Measurements from ENCODE around the gene UBAP2L. TPM values are rescaled to one million over a fixed set of nuclear protein-coding genes. Genes with fewer than 3 reads are reported as not detected.

Gene UBAP2L
- total and polyA plus RNA-seq, 9 of the 15 experiments (the other 6 are each of a cell fraction or from before 2014, with no cell fraction given) = 75.0 to 245 (median 119) TPM

GRCh38 chr1:154272217-154272998 lies 51.7 kb downstream of the UBAP2L start, which contains the start of gene HAX1 (continued):
- TF ChIP-seq PHF8 (IDR thresholded peaks at IDR 0.05; ENCODE audit: borderline replicate concordance, low read length) (peak; percentile 80; the same call in 1 of the 2 replicates), HDAC1 (IDR thresholded peaks at IDR 0.05) (peak in 1 of 2 experiments; percentile 72; a peak in 2 of 4 replicates), RCOR1 (IDR thresholded peaks at IDR 0.05; ENCODE audit: borderline replicate concordance in 1 of 2, low read depth in 2 of 2, low read length in 2 of 2) (peak; percentile 17 to 89; a peak in 3 of 4 replicates), CHAMP1 (IDR thresholded peaks at IDR 0.05) (no peak), KDM5B (IDR thresholded peaks at IDR 0.05; ENCODE audit: insufficient replicate concordance, low read depth, low read length) (peak; percentile 82), CHD7 (IDR thresholded peaks at IDR 0.05; ENCODE audit: low read depth, low read length) (no peak), TAF1 (IDR thresholded peaks at IDR 0.05; ENCODE audit: control insufficient read depth, extremely low read depth, insufficient read depth, low read length, severe bottlenecking) (peak; percentile 91), ZNF133 (CRISPR knock-in tag; IDR thresholded peaks at IDR 0.05) (0 out of 2 replicates have a peak, but pooled peaks have one; percentile 46), CAMTA2 (CRISPR knock-in tag; conservative IDR thresholded peaks at IDR 0.05) (0 out of 2 replicates have a peak, but pooled peaks have one; percentile 50), WHSC1 (IDR thresholded peaks at IDR 0.05; ENCODE audit: low read length) (no peak), CTBP1 (IDR thresholded peaks at IDR 0.05; ENCODE audit: borderline replicate concordance) (peak; percentile 88)
